HG02885 (cell line): ENCODE measurements around the gene PIEZO1.

ENCODE experiments used
- ATAC-seq: cut with Tn5 transposase; IDR thresholded peaks from one replicate; pipeline ENCODE4 v1.9.1; 2021; ENCODE audit warnings: mild to moderate bottlenecking; ENCODE audit not compliant: unreplicated experiment, poor library complexity

Gene PIEZO1

GRCh38 chr16:88695753-88696152 is 89.3 kb downstream of the PIEZO1 start:
- ATAC-seq = no peak

GRCh38 chr16:88695218-88695617 is 89.8 kb downstream of the PIEZO1 start:
- ATAC-seq = no peak

GRCh38 chr16:88694221-88695087 is 90.6 kb downstream of the PIEZO1 start:
- no peak for ATAC-seq

- ATAC-seq = no peak
Observed at GRCh38 chr16:88693420-88694177, 91.4 kb downstream of the PIEZO1 start.

GRCh38 chr16:88692861-88693260 is 92.2 kb downstream of the PIEZO1 start:
- ATAC-seq = no peak

GRCh38 chr16:88691924-88692560 is 93.0 kb downstream of the PIEZO1 start:
- no peak for ATAC-seq

GRCh38 chr16:88691129-88691813 is 93.7 kb downstream of the PIEZO1 start:
- no peak for ATAC-seq

GRCh38 chr16:88690341-88691128 is 94.5 kb downstream of the PIEZO1 start:
- no peak for ATAC-seq

GRCh38 chr16:88688013-88688778 is 96.8 kb downstream of the PIEZO1 start:
- ATAC-seq = no peak

- no peak for ATAC-seq
Observed at GRCh38 chr16:88687676-88688012, 97.4 kb downstream of the PIEZO1 start.

- no peak for ATAC-seq
Observed at GRCh38 chr16:88687254-88687576, 97.8 kb downstream of the PIEZO1 start.

GRCh38 chr16:88686439-88687253 is 98.4 kb downstream of the PIEZO1 start, which contains the start of gene SNAI3:
Gene SNAI3, minus strand, starts transcription at chr16:88686507. Its CDS starts 101 bp downstream, at chr16:88686406.
- peak; percentile 75 for ATAC-seq

- peak; percentile 12 for ATAC-seq
Observed at GRCh38 chr16:88686062-88686438, 99.0 kb downstream of the PIEZO1 start.

- no peak for ATAC-seq
Observed at GRCh38 chr16:88685156-88686061, 99.6 kb downstream of the PIEZO1 start.

GRCh38 chr16:88684569-88685155 is 100.4 kb downstream of the PIEZO1 start:
- ATAC-seq = no peak

- peak; percentile 73 for ATAC-seq
Observed at GRCh38 chr16:88681709-88682451, 103.1 kb downstream of the PIEZO1 start.
